ENCODE results near the gene EPB41L2. TPM values are rescaled to one million over a fixed set of nuclear protein-coding genes. Genes with fewer than 3 reads are reported as not detected.

EPB41L2 gene
- total RNA-seq, 1 donor from 2014 or later = 121 TPM

- peak; percentile 16 for DNase-seq (ENCODE audit: low spot score)
These were observed 224.1 kb downstream of the EPB41L2 start for GRCh38 chr6:130838951-130839350.

GRCh38 chr6:130838250-130838860 lies 224.7 kb downstream of the EPB41L2 start:
- DNase-seq (ENCODE audit: low spot score) = no peak

GRCh38 chr6:130837067-130837466 lies 226.0 kb downstream of the EPB41L2 start:
- DNase-seq (ENCODE audit: low spot score) = no peak

- no peak for DNase-seq (ENCODE audit: low spot score)
These were observed 226.9 kb downstream of the EPB41L2 start for GRCh38 chr6:130836055-130836640.

- DNase-seq (ENCODE audit: low spot score) = no peak
These were observed 228.4 kb downstream of the EPB41L2 start for GRCh38 chr6:130834482-130835251.

GRCh38 chr6:130833569-130833968 lies 229.5 kb downstream of the EPB41L2 start:
- no peak for DNase-seq (ENCODE audit: low spot score)

GRCh38 chr6:130831607-130832006 lies 231.4 kb downstream of the EPB41L2 start:
- DNase-seq (ENCODE audit: low spot score) = no peak

GRCh38 chr6:130829333-130829910 lies 233.6 kb downstream of the EPB41L2 start:
- no peak for DNase-seq (ENCODE audit: low spot score)

GRCh38 chr6:130827247-130828149 lies 235.5 kb downstream of the EPB41L2 start, which contains the start of gene SMLR1:
Gene SMLR1 (plus strand): TSS chr6:130827406. CDS start chr6:130827414, 8 bp downstream.
- DNase-seq (ENCODE audit: low spot score) = no peak

- no peak for DNase-seq (ENCODE audit: low spot score)
These were observed 236.4 kb downstream of the EPB41L2 start for GRCh38 chr6:130826442-130827246.

- no peak for DNase-seq (ENCODE audit: low spot score)
These were observed 237.1 kb downstream of the EPB41L2 start for GRCh38 chr6:130825772-130826441.

GRCh38 chr6:130824978-130825694 lies 237.9 kb downstream of the EPB41L2 start:
- DNase-seq (ENCODE audit: low spot score) = no peak

GRCh38 chr6:130822736-130823135 lies 240.3 kb downstream of the EPB41L2 start:
- no peak for DNase-seq (ENCODE audit: low spot score)

- DNase-seq (ENCODE audit: low spot score) = no peak
These were observed 247.6 kb downstream of the EPB41L2 start for GRCh38 chr6:130815200-130816071.

GRCh38 chr6:130814506-130814905 lies 248.5 kb downstream of the EPB41L2 start:
- no peak for DNase-seq (ENCODE audit: low spot score)

GRCh38 chr6:130811932-130812331 lies 251.1 kb downstream of the EPB41L2 start:
- no peak for DNase-seq (ENCODE audit: low spot score)

GRCh38 chr6:130810307-130811030 lies 252.6 kb downstream of the EPB41L2 start:
- peak; percentile 24 for DNase-seq (ENCODE audit: low spot score)
